OCI-LY1 (cell line): Measurements from ENCODE around the gene DCUN1D1.

Experiments
- CTCF ChIP-seq: fragments of 200-600 bp; sonication (generic), shearing (Covaris generic); IDR thresholded peaks from 2 replicates; pipeline ENCODE4 v1.5.1; 2017; ENCODE audit warnings: mild to moderate bottlenecking, antibody characterized with exemption, low read length, moderate library complexity, mixed read lengths
- EZH2 ChIP-seq: fragments of 200-600 bp; sonication (generic), shearing (Covaris generic); IDR thresholded peaks from 2 replicates; pipeline ENCODE4 v1.8.0; 2017; ENCODE audit warnings: borderline replicate concordance, mixed run types, mild to moderate bottlenecking, antibody characterized with exemption, low read length, moderate library complexity, mixed read lengths

DNA sequence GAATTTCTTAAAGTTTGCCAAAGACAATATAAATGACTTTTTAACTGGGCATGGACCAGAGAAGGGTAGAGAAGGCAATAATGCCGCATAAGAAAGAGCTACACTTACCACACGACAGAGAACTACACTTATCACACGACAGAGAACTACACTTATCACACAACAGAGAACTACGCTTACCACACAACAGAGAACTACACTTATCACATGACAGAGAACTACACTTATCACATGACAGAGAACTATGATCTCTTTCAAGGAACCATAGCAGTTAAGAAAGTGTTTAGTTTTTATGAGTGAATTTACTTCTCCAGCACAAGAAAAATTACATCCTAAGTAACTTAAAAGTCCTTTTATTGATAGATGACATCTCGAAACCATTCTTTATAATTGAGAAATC is 32.0 kb downstream of the DCUN1D1 start:
- TF ChIP-seq CTCF (no peak), EZH2 (no peak)
